Tibial nerve (tissue), 4 donors: ENCODE measurements around the gene TSHZ1. TPM values are rescaled to one million over a fixed set of nuclear protein-coding genes. Genes with fewer than 3 reads are reported as not detected.
A peak's percentile ranks its signal among the peaks of the same experiment; 100 is the strongest.

Experiments
- DNase-seq, 2 donors: peaks; one replicate each; pipeline ENCODE4 v3.0.0-alpha.2; 2019; ENCODE audit warnings: low spot score in 2 of 2
- H3K27ac ChIP-seq, 4 donors: fragments of 200-600 bp; sonication (generic) in 3 of 4; one replicate each; pipeline ENCODE4 v1.5.1; 2017 to 2019; ENCODE audit warnings: mild to moderate bottlenecking in 1 of 4
- H3K27me3 ChIP-seq, 2 donors: fragments of 200-600 bp; sonication (generic) in 1 of 2; one replicate each; pipeline versions ENCODE4 v1.5.1 to v1.6.0; 2017 to 2019
- H3K36me3 ChIP-seq, 3 donors: fragments of 200-600 bp; sonication (generic); one replicate each; pipeline ENCODE4 v1.5.1; 2018 to 2019
- H3K4me1 ChIP-seq, 4 donors: fragments of 200-600 bp; sonication (generic) in 3 of 4; one replicate each; pipeline ENCODE4 v1.5.1; 2017 to 2019
- H3K4me3 ChIP-seq, 4 donors: fragments of 200-600 bp; sonication (generic) in 3 of 4; one replicate each; pipeline ENCODE4 v1.5.1; 2017 to 2019; ENCODE audit warnings: mild to moderate bottlenecking in 1 of 4, moderate library complexity in 1 of 4
- H3K9me3 ChIP-seq, 4 donors: fragments of 200-600 bp; sonication (generic) in 3 of 4; one replicate each; pipeline ENCODE4 v1.5.1; 2017 to 2019
- EP300 ChIP-seq, 2 donors: sonication (generic); formaldehyde crosslinking; IDR thresholded peaks; one replicate each; pipeline ENCODE4 v1.6.1; 2017; ENCODE audit warnings: antibody characterized with exemption in 2 of 2, mild to moderate bottlenecking in 1 of 2
- POLR2A ChIP-seq, 2 donors: fragments of 450-650 bp; IDR thresholded peaks; one replicate each; pipeline ENCODE4 v1.6.1; 2017; ENCODE audit warnings: antibody characterized with exemption in 2 of 2, mild to moderate bottlenecking in 2 of 2, moderate library complexity in 2 of 2
- WGBS, 2 donors: methylation state at CpG; one replicate each; pipeline ENCODE4 v1.1.5; 2018; 5-methylcytosine and 5-hydroxymethylcytosine counted together
- total RNA-seq, 4 donors: library from RNA; depleted of rRNA; stranded (reverse); fragments of >200 nt; gene quantifications; one replicate each; pipeline ENCODE4 v1.1.0, GENCODE V29; 2016
- TF ChIP-seq, protein P1 (sequence below), 5 experiments: fragments of 200-600 bp in 3 of 5; fragments of 450-650 bp in 2 of 5; sonication (generic) in 3 of 5; IDR thresholded peaks; one replicate each; pipeline ENCODE4 v1.5.1; 2016 to 2019; ENCODE audit warnings: antibody characterized with exemption in 5 of 5, mild to moderate bottlenecking in 3 of 5, moderate library complexity in 2 of 5

The TSHZ1 gene
- total RNA-seq, 4 donors from 2014 or later = 15.6 to 23.7 (median 18.3) TPM

DNA sequence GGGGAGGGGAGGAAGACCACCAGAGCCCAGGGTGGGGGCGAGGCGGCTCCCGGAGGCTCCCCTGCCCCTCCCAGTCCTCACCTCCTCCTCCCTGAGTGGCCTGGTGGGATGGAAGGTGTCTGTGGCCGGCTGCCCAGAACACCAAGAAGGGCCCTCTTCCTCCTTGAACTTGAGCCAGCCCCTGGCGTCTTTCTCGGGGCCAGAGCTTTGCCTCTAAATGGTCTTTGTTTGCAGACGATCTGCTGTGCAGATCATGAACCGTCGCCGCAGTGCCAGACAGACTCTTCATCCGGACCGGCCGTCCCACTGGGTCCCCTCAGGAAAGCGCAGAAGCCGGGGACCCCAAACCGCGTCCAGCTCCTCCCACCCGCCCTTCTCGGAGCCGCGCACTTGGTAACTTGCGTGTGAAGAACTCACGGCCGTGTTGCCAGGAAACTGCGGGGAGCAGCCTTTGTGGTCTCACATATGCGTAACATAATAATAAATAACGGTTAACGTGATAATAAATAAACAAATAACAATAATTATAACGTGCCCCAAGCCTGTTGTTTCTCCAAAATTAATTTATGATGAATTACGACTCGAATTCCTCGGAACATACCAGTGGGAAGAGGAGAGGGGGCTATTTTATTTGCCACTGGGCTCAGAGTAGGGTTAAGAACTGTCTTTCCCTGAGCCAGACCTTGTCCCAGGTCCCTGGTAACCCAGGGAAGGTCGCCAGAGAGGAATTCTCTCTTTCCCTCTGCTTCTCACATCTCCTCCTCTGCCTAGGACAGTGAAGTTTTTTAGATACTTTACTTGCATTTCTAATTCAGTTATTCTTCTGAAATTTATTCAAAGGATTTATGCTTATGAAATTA lies 42.6 kb upstream of the TSHZ1 start:
- Histone ChIP-seq H3K27me3 (no peaks in the 10 kb centered on the region), H3K9me3 (peaks cover 0 to 35% (median 0%) of the 10 kb centered on the region in 4 donors), H3K36me3 (no peaks in the 10 kb centered on the region), H3K4me1 (no peaks in the 10 kb centered on the region), H3K27ac (no peak overlapping the region), H3K4me3 (peak overlapping the region in 1 of 4 donors; percentile 17)
- TF ChIP-seq, protein P1, sequence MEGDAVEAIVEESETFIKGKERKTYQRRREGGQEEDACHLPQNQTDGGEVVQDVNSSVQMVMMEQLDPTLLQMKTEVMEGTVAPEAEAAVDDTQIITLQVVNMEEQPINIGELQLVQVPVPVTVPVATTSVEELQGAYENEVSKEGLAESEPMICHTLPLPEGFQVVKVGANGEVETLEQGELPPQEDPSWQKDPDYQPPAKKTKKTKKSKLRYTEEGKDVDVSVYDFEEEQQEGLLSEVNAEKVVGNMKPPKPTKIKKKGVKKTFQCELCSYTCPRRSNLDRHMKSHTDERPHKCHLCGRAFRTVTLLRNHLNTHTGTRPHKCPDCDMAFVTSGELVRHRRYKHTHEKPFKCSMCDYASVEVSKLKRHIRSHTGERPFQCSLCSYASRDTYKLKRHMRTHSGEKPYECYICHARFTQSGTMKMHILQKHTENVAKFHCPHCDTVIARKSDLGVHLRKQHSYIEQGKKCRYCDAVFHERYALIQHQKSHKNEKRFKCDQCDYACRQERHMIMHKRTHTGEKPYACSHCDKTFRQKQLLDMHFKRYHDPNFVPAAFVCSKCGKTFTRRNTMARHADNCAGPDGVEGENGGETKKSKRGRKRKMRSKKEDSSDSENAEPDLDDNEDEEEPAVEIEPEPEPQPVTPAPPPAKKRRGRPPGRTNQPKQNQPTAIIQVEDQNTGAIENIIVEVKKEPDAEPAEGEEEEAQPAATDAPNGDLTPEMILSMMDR (IDR thresholded peaks at IDR 0.05) = no peak
- TF ChIP-seq POLR2A (IDR thresholded peaks at IDR 0.05) (no peak), EP300 (IDR thresholded peaks at IDR 0.05) (no peak)
- DNase-seq = no peak
- WGBS, 2 donors = 73 to 74% methylated on average over 30 to 33 of the region's 33 CpGs

DNA sequence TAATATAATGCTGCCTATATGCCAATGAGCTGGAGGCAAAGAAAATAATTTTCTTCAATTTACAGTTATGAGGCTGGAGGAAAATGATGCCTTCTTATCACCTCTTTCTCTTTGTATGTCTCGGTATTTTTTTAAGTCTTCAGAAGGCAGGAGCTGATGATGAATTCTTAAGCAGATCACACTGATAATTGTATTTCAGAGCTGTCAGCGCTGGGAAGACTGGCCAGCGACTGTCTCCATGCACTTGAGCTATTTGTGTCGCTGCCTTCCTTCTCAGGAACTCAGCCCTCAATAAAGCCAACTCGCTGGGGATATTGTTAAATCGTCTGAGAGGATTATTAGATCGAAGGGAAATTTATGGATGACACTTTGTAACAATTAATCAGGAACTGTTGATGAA lies 42.0 kb upstream of the TSHZ1 start:
- Histone ChIP-seq H3K9me3 (peaks cover 0 to 35% (median 0%) of the 10 kb centered on the region in 4 donors), H3K27ac (no peak overlapping the region), H3K4me3 (no peak overlapping the region), H3K36me3 (no peaks in the 10 kb centered on the region), H3K27me3 (no peaks in the 10 kb centered on the region), H3K4me1 (no peaks in the 10 kb centered on the region)
- no peak for DNase-seq
- WGBS, 2 donors = 60 to 61% methylated on average over 7 of the region's 7 CpGs
- TF ChIP-seq EP300 (IDR thresholded peaks at IDR 0.05) (no peak), POLR2A (IDR thresholded peaks at IDR 0.05) (no peak)
- TF ChIP-seq, protein P1 (IDR thresholded peaks at IDR 0.05) = no peak

DNA sequence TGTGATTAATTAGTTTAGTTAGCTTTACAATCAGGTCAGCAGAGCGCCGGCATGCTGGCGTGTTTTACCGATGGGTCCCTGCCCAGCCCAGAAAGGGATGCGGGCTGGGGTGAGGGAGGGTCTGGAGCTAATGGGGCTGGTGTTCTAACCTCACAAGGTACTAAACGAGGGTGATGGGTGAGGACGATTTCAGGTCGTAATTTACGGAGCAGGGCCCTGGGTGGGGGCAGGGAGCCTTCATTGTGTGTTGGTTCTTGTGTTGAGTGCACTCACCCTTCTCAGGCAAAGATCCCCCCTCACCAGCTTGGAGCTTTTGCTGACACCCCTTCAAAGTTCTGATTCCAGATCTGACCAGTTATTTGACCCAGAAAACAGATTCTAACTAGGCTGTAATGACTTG lies 41.2 kb upstream of the TSHZ1 start:
- TF ChIP-seq EP300 (IDR thresholded peaks at IDR 0.05) = no peak
- no peak for TF ChIP-seq POLR2A (IDR thresholded peaks at IDR 0.05)
- TF ChIP-seq, protein P1 (IDR thresholded peaks at IDR 0.05) = no peak
- Histone ChIP-seq H3K36me3 (no peaks in the 10 kb centered on the region), H3K4me1 (no peaks in the 10 kb centered on the region), H3K27me3 (no peaks in the 10 kb centered on the region), H3K27ac (no peak overlapping the region), H3K4me3 (no peak overlapping the region), H3K9me3 (peaks cover 0 to 32% (median 0%) of the 10 kb centered on the region in 4 donors)
- DNase-seq = no peak
- WGBS, 2 donors = 73% methylated on average over 9 of the region's 9 CpGs

DNA sequence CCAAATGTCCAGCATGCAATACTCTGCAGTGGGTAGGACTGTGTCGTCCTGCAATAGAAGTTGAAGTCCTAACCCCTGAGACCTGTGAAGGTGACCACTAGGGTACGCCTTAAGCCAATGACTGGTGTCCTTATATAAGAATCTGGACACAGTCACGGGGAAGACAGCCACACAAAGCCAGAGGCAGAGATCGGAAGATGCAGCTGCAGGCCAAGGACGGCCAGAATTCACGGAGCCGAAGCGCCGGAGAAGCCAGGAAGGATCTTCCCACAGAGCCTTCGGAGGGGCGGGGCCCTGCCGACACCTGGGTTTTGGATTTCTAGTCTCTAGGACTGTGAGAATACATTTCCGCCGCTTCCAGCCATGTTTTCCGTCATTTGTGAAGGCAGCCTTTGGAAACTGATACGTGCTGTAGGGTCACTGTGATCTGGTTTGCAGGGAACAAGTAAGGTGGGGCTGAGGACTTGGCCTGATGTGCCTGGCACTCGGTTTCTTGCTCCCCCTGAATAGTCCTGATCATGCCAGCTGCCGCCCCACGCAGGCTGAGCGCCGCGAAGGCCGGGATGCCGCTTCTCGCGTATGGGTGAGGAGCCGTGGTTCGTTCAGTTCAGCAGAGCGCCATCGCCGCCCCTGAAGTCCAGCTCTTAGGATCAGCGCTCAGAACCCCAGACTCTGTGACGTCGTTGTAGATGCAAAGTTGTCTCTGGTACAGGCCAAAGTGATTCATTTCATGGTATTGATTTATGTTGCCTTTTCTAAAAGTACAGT lies 40.4 kb upstream of the TSHZ1 start:
- H3K4me3 ChIP-seq = no peak overlapping the region
- WGBS, 2 donors = 94 to 96% methylated on average over 34 of the region's 34 CpGs

More for the DNA sequence above, 40.4 kb upstream of the TSHZ1 start:
- no peak for DNase-seq
- Histone ChIP-seq H3K9me3 (peaks cover 0 to 24% (median 0%) of the 10 kb centered on the region in 4 donors), H3K27ac (no peak overlapping the region), H3K27me3 (no peaks in the 10 kb centered on the region), H3K4me1 (no peaks in the 10 kb centered on the region), H3K36me3 (no peaks in the 10 kb centered on the region)
- TF ChIP-seq, protein P1 (IDR thresholded peaks at IDR 0.05) = no peak
- TF ChIP-seq POLR2A (IDR thresholded peaks at IDR 0.05) (no peak), EP300 (IDR thresholded peaks at IDR 0.05) (no peak)
